ENCODE data around the gene PTPRK. TPM values are rescaled to one million over a fixed set of nuclear protein-coding genes. Genes with fewer than 3 reads are reported as not detected.

The PTPRK gene
- total RNA-seq, 1 experiment from 2014 or later = 53.8 TPM

GRCh38 chr6:128508588-128509296 lies 11.7 kb downstream of the PTPRK start:
- Histone ChIP-seq H2AFZ (ENCODE audit: low read length) (no peak overlapping the region), H3K4me2 (ENCODE audit: low read length) (peak overlapping the region; percentile 75), H3K27me3 (ENCODE audit: low read length) (no peaks in the 10 kb centered on the region), H3K36me3 (ENCODE audit: low read depth, low read length) (no peaks in the 10 kb centered on the region), H3K9ac (ENCODE audit: low read length) (peak overlapping the region; percentile 84), H3K9me2 (replicated peaks; ENCODE audit: low read length) (no peaks in the 10 kb centered on the region), H3K9me3 (ENCODE audit: low read length) (no peaks in the 10 kb centered on the region), H3K4me3 (ENCODE audit: low read length) (peak overlapping the region; percentile 48), H4K20me1 (ENCODE audit: low read length) (no peaks in the 10 kb centered on the region), H3K79me2 (ENCODE audit: low read length) (peaks cover 75% of the 10 kb centered on the region), H3F3A (ENCODE audit: low read length, unreplicated experiment) (peaks cover 8% of the 10 kb centered on the region), H3K27ac (ENCODE audit: low read length) (peak overlapping the region; percentile 99), H3K4me1 (ENCODE audit: insufficient read depth, low read length) (peaks cover 90% of the 10 kb centered on the region)
- no peak for TF ChIP-seq EZH2 (IDR thresholded peaks at IDR 0.05; ENCODE audit: low read length, unreplicated experiment)
- no peak for TF ChIP-seq CTCF (conservative IDR thresholded peaks at IDR 0.05; ENCODE audit: low read depth, low read length)
- TF ChIP-seq EZH2phosphoT487 (IDR thresholded peaks at IDR 0.05; ENCODE audit: borderline replicate concordance, low read length) = no peak
- ChIA-PET CTCF (no interaction called here), POLR2A (ENCODE audit: unreplicated experiment) (interaction anchor here (1.2 kb wide), 1 partner anchor 18 kb away, joined by 4 read pairs; no protein-coding TSS in a partner anchor)
- intact Hi-C loops (cut with micrococcal nuclease) = no loop called here
- DNase-seq = peak; percentile 85
- BruUV-seq (replicated peaks) = no TSS peak
- peak; percentile 62 for ATAC-seq

- H3K9me2 ChIP-seq (replicated peaks; ENCODE audit: low read length) = no peaks in the 10 kb centered on the region
- no peaks in the 10 kb centered on the region for H4K20me1 ChIP-seq (ENCODE audit: low read length)
- no TSS peak for BruUV-seq (replicated peaks)
- no peaks in the 10 kb centered on the region for H3K36me3 ChIP-seq (ENCODE audit: low read depth, low read length)
- H2AFZ ChIP-seq (ENCODE audit: low read length) = no peak overlapping the region
- peak overlapping the region; percentile 84 for H3K9ac ChIP-seq (ENCODE audit: low read length)
- peaks cover 74% of the 10 kb centered on the region for H3K79me2 ChIP-seq (ENCODE audit: low read length)
- CTCF ChIA-PET = no interaction called here
- intact Hi-C loops (cut with micrococcal nuclease) = no loop called here
- peak overlapping the region; percentile 41; the same call in 1 of the 2 replicates for H3K4me3 ChIP-seq (ENCODE audit: low read length)
- DNase-seq (peak; percentile 80), ATAC-seq (peak; percentile 40)
- no peak for TF ChIP-seq CTCF (conservative IDR thresholded peaks at IDR 0.05; ENCODE audit: low read depth, low read length)
- no peak for TF ChIP-seq EZH2 (IDR thresholded peaks at IDR 0.05; ENCODE audit: low read length, unreplicated experiment)
- no peak for TF ChIP-seq EZH2phosphoT487 (IDR thresholded peaks at IDR 0.05; ENCODE audit: borderline replicate concordance, low read length)
- H3K27ac ChIP-seq (ENCODE audit: low read length) = peak overlapping the region; percentile 99
- POLR2A ChIA-PET (ENCODE audit: unreplicated experiment) = interaction anchor here (1.2 kb wide), 1 partner anchor 17 kb away, joined by 4 read pairs; no protein-coding TSS in a partner anchor
- H3K9me3 ChIP-seq (ENCODE audit: low read length) = no peaks in the 10 kb centered on the region
- peak overlapping the region; percentile 75 for H3K4me2 ChIP-seq (ENCODE audit: low read length)
- peaks cover 85% of the 10 kb centered on the region for H3K4me1 ChIP-seq (ENCODE audit: insufficient read depth, low read length)
- H3K27me3 ChIP-seq (ENCODE audit: low read length) = no peaks in the 10 kb centered on the region
- H3F3A ChIP-seq (ENCODE audit: low read length, unreplicated experiment) = peaks cover 8% of the 10 kb centered on the region
These were observed 12.8 kb downstream of the PTPRK start for GRCh38 chr6:128507337-128508310.

All from PC-3 (cell line).